RWPE1 (cell line): ENCODE measurements around the gene SNIP1.

Experiments
- CTCF ChIA-PET: fragments of 350-600 bp; sonication (Branson Sonifier 250); formaldehyde crosslinking; extraction: SDS; loops from one replicate; lab custom pipeline; 2021; lab: Yijun Ruan, JAX
- POLR2A ChIA-PET: fragments of 400-600 bp; formaldehyde crosslinking; extraction: SDS; loops from one replicate; lab custom pipeline; 2020; ENCODE audit warnings: antibody characterized with exemption; ENCODE audit not compliant: low non-redundant PET; lab: Yijun Ruan, JAX
- DNase-seq: peaks from one replicate; pipeline ENCODE4 v3.0.0; 2012; ENCODE audit warnings: low spot score
- H3K27ac ChIP-seq: fragments of 450-650 bp; 2 replicates; pipeline ENCODE4 v1.5.1; 2017
- TF ChIP-seq, protein P1 (sequence below): fragments of 450-650 bp; conservative IDR thresholded peaks from 2 replicates; pipeline ENCODE4 v1.5.1; 2017; ENCODE audit warnings: low read depth, mild to moderate bottlenecking

The SNIP1 gene

DNA sequence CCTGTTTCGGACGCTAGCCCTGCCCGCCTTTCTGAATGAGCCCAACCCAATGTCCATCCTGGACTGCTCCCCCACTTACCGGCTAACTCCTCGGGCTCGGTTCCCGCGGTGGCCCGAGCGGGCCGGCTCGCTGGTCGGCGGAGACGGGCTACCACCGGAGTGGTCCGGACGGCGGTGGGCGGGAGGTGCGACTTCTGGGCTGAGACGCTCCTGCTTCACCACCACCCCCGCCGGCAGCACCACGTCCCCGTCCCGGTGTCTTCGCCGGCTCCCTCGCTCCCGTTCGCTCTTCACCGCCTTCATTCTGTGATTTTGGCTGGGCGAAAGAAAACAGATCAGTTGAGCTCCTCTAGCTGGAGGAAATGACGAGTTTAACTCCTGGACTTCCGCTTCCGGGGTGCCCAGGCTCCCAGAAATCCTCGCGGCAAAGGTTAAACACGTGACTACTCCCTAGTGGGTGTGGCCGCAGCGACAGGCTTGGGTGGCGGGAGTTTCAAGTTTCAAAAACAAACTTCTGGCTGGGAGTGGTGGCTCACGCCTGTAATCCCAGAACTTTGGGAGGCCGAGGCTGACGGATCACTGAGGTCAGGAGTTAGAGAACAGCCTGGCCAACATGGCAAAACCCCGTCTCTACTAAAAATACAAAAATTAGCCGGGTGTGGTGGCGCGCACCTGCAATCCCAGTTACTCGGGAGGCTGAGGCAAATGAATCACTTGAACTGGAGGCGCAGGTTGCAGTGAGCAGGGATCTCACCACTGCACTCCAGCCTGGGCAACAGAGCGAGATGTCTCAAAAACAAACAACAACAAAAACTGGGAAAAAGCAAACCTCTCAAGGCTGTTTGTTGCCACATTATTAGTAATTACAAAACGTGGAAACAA is at the start of gene SNIP1:
TSS of gene SNIP1 (minus strand) at position 367 of the 882 bp plus-strand sequence. CDS start at position 303, 64 bp downstream.
- TF ChIP-seq, protein P1, sequence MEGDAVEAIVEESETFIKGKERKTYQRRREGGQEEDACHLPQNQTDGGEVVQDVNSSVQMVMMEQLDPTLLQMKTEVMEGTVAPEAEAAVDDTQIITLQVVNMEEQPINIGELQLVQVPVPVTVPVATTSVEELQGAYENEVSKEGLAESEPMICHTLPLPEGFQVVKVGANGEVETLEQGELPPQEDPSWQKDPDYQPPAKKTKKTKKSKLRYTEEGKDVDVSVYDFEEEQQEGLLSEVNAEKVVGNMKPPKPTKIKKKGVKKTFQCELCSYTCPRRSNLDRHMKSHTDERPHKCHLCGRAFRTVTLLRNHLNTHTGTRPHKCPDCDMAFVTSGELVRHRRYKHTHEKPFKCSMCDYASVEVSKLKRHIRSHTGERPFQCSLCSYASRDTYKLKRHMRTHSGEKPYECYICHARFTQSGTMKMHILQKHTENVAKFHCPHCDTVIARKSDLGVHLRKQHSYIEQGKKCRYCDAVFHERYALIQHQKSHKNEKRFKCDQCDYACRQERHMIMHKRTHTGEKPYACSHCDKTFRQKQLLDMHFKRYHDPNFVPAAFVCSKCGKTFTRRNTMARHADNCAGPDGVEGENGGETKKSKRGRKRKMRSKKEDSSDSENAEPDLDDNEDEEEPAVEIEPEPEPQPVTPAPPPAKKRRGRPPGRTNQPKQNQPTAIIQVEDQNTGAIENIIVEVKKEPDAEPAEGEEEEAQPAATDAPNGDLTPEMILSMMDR, result no peak
- ChIA-PET POLR2A (interaction anchor here (0.6 kb wide), 2 partner anchors 10 to 100 kb away, joined by 3 to 5 read pairs; no protein-coding TSS in a partner anchor), CTCF (interaction anchor here (0.7 kb wide), 1 partner anchor 837 kb away, joined by 3 read pairs; no protein-coding TSS in a partner anchor)
- DNase-seq, result peak; percentile 96
- H3K27ac ChIP-seq, result peak within 1 kb of the TSS; percentile 79

- no peak overlapping the region for H3K27ac ChIP-seq
- TF ChIP-seq, protein P1, result peak; percentile 51
- DNase-seq, result peak; percentile 51
- CTCF ChIA-PET, result interaction anchor here (0.5 to 2.5 kb wide), 19 partner anchors 11 to 1260 kb away, joined by 3 to 17 read pairs (median 3); partner anchors contain the start of gene RSPO1
- POLR2A ChIA-PET, result no interaction called here
These were observed 48.9 kb upstream of the SNIP1 start for GRCh38 chr1:37602750-37603694.

GRCh38 chr1:37601441-37601840 is 47.3 kb upstream of the SNIP1 start:
- TF ChIP-seq, protein P1, result no peak
- ChIA-PET POLR2A (no interaction called here), CTCF (interaction anchor here (0.7 to 1.5 kb wide), 3 partner anchors 80 to 551 kb away, joined by 4 read pairs; no protein-coding TSS in a partner anchor)
- DNase-seq, result no peak
- H3K27ac ChIP-seq, result no peak overlapping the region

- no peak overlapping the region for H3K27ac ChIP-seq
- TF ChIP-seq, protein P1, result no peak
- DNase-seq, result no peak
- ChIA-PET CTCF (interaction anchor here (1.5 kb wide), 1 partner anchor 82 kb away, joined by 4 read pairs; no protein-coding TSS in a partner anchor), POLR2A (no interaction called here)
These were observed 45.8 kb upstream of the SNIP1 start for GRCh38 chr1:37599940-37600339.

GRCh38 chr1:37596182-37596667 is 42.1 kb upstream of the SNIP1 start:
- TF ChIP-seq, protein P1, result no peak
- ChIA-PET CTCF (interaction anchor here (0.6 kb wide), 3 partner anchors 66 to 269 kb away, joined by 3 to 4 read pairs (median 3); no protein-coding TSS in a partner anchor), POLR2A (no interaction called here)
- H3K27ac ChIP-seq, result peak overlapping the region; percentile 65
- DNase-seq, result no peak
